ENCODE measurements around the gene C19orf12.

Gene C19orf12

GRCh38 chr19:29699861-29700260, 15.2 kb downstream of the C19orf12 start:
- no peak overlapping the region for H3K4me3 ChIP-seq (replicated peaks; ENCODE audit: low read depth, low read length)
- TF ChIP-seq CTCF (IDR thresholded peaks at IDR 0.05; ENCODE audit: low read depth, low read length, missing control alignments): no peak
- no peak for DNase-seq (ENCODE audit: extremely low read depth, low read depth)

- DNase-seq (ENCODE audit: extremely low read depth, low read depth): no peak
- TF ChIP-seq CTCF (IDR thresholded peaks at IDR 0.05; ENCODE audit: low read depth, low read length, missing control alignments): no peak
- no peak overlapping the region for H3K4me3 ChIP-seq (replicated peaks; ENCODE audit: low read depth, low read length)
These were observed 17.4 kb downstream of the C19orf12 start for GRCh38 chr19:29697523-29698261.

GRCh38 chr19:29696565-29696846, 18.6 kb downstream of the C19orf12 start:
- no peak for DNase-seq (ENCODE audit: extremely low read depth, low read depth)
- TF ChIP-seq CTCF (IDR thresholded peaks at IDR 0.05; ENCODE audit: low read depth, low read length, missing control alignments): no peak
- H3K4me3 ChIP-seq (replicated peaks; ENCODE audit: low read depth, low read length): no peak overlapping the region

- no peak overlapping the region for H3K4me3 ChIP-seq (replicated peaks; ENCODE audit: low read depth, low read length)
- TF ChIP-seq CTCF (IDR thresholded peaks at IDR 0.05; ENCODE audit: low read depth, low read length, missing control alignments): no peak
- DNase-seq (ENCODE audit: extremely low read depth, low read depth): no peak
These were observed 19.1 kb downstream of the C19orf12 start for GRCh38 chr19:29695765-29696564.

GRCh38 chr19:29694669-29695627, 20.1 kb downstream of the C19orf12 start:
- DNase-seq (ENCODE audit: extremely low read depth, low read depth): peak; percentile 39
- TF ChIP-seq CTCF (IDR thresholded peaks at IDR 0.05; ENCODE audit: low read depth, low read length, missing control alignments): peak; percentile 94
- H3K4me3 ChIP-seq (replicated peaks; ENCODE audit: low read depth, low read length): no peak overlapping the region

- DNase-seq (ENCODE audit: extremely low read depth, low read depth): no peak
- TF ChIP-seq CTCF (IDR thresholded peaks at IDR 0.05; ENCODE audit: low read depth, low read length, missing control alignments): no peak
These were observed 20.9 kb downstream of the C19orf12 start for GRCh38 chr19:29694161-29694560.

More at GRCh38 chr19:29694161-29694560, 20.9 kb downstream of the C19orf12 start:
- no peak overlapping the region for H3K4me3 ChIP-seq (replicated peaks; ENCODE audit: low read depth, low read length)

Measured in HFF-Myc (cell line).